GM19025 (cell line): ENCODE data around the gene NSL1.
"Not testable (repeated sequence)": the region's sequence is repeated elsewhere in the genome, so short reads cannot be mapped to it uniquely, and the experiment has no call there.

Source experiments
- ATAC-seq: cut with Tn5 transposase; IDR thresholded peaks from one replicate; pipeline ENCODE4 v1.9.1; 2021; ENCODE audit warnings: mild to moderate bottlenecking, low read depth, moderate library complexity; ENCODE audit not compliant: unreplicated experiment

The NSL1 gene

DNA sequence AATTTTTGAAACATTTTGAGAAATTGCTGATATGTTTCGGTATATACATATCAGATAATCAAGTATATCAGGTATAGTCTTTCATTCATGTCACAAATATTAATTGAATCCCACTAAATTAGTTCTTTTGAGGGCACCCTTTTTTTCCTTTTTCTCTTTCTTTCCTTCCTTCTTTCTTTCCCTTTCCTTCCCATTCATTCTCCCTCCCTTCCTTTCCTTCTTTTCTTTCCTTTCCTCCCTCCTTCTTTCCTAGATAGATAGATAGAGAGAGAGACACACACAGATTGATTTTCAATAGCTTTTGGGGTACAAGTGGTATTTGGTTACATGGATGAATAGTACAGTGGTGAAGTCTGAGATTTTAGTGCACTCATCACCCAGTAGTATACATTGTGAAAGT is 5.7 kb downstream of the NSL1 start:
- ATAC-seq = no peak

DNA sequence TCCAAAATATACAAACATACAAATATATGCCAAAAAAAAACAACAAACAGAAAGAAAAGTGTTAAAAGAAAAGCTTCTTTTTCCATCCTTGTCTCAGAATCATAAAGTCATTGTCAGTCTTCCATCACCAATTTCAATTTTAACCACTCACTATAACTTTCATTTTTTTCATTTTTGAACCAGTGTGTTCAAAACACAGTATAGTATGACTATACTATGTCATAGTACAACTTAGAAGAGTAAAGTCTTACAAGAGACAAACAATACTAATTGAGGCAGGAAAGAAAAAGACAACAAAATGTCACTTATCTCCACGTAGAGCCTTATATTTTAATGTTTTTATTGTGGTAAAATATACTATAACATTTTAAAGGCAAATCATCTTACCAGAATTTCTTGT is 7.6 kb downstream of the NSL1 start:
- ATAC-seq = no peak

DNA sequence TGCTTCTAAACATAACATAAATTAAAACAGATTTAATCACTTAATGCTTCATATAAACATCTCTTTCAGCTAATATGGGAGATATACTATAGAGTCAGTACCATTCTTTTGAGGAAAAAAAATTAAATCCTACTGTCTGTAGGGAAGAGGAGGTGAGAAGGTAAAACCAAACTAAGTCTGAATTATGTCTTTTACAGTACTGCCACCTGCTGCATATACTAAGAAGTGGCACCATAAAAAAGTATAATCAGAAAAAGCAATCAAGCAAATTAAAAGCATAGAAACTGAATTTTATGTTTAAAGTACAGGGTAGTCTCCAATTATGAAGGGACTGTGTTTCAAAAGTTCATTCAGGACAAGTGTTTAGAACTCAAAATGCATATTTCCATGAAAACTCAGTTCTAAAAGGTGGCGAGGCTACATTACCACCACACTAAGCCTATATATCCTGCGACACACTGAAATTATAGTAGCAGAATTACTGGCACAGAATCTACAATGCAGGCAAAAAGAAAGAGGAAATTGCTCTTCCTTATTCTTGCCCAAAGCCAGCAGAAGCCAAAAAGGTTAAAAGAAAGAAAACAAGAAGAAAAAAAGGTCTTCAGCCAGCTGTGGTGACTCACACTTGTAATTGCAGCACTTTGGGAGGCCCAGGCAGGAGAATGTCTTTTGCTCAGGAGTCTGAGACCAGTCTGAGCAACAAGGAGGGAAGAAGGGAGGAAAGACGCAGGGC is 9.0 kb downstream of the NSL1 start:
- ATAC-seq = no peak

DNA sequence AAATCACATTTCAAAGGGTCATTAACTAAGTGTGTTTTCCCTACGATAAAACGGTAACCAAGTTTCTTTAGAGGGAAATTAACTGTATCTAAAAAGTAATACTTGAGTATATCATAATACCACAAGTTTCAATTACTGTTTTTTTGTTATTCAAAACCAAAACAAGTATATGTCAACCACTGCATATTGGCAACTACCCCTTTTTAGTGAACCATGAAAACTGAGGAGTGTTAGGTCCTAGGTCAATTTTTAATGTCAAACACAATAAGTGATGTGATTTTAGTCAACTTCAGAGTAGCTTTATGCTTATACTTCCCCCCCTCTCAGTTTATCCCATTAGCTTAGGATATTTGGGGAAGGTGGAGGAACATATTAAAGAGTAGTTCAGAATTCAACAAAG is 10.4 kb downstream of the NSL1 start:
- no peak for ATAC-seq

DNA sequence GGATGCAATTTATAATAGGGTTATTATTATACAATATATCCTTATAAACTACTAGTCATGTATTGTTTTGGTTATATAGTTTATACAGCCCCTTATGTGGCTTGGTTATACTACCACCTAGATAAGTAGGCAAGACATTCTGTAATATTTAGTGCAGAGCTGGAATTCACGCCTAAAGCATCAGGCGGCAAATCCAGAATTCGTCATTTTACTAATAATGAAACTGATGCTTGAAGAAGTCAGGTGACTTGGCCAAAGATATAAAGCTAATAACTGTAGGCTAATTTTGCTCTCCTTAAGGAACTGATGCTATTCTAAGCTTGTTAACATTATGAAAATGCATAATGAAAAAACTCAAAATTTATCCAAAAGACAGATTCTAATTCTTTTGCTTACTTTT is 10.8 kb downstream of the NSL1 start:
- no peak for ATAC-seq

DNA sequence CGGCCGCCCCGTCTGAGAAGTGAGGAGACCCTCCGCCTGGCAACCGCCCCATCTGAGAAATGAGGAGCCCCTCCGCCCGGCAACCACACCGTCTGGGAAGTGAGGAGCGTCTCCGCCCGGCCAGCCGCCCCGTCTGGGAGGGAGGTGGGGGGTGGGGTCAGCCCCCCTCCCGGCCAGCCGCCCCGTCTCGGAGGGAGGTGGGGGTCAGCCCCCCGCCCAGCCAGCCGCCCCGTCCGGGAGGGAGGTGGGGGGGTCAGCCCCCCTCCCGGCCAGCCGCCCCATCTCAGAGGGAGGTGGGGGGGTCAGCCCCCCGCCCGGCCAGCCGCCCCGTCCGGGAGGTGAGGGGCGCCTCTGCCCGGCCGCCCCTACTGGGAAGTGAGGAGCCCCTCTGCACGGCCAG is 12.5 kb downstream of the NSL1 start:
- ATAC-seq = not testable (repeated sequence)

DNA sequence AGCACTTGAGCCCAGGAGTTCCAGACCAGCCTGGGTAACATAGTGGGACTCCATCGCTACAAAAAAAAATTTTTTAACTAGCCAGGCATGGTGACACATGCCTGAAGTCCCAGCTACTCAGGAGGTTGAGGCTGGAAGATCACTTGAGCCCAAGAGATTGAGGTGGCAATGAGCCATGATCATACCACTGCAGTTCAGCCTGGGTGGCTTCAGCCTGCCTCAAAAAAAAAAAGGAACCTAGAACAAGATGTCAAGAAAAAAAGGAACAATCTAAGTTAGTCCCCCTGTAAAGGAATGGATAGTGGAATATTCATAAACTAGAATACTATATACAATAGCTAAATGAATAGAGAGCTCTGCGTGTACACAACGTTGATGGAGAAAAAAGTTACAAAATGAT is 14.4 kb downstream of the NSL1 start:
- no peak for ATAC-seq

DNA sequence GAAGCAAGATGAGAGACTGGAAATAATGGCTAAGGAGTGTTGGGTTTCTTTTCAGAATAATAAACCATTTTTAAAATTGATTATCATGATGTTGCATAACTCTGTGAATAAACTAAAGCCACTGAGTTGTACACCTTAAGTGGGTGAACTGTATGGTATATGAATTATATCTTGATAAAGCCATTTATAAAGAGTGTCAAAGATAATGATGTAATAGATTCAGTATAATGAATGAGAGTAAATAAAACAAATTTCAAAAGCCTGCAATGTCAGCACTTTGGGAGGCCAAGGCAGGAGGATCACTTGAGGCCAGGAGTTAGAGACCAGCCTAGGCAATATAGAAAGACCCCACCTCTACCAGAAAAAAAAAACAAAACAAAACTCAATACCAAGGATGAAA is 16.3 kb downstream of the NSL1 start:
- ATAC-seq = no peak

DNA sequence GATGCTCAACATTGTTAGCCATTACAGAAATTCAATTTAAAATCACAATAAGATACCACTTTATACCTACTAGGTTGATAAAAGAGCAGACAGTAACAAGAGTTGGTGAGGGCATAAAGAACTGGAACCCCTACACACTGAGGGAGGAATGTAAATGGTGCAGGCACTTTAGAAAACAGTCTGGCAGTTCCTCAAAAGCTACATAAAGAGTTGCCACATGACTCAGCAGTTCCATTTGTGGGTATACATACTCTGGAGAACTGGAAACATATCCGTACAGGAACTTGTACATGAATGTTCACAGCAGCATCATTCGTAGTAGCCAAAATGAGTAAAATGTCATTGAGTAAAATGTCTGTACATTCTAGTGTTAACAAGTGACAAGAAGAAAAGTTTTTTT is 17.0 kb downstream of the NSL1 start:
- no peak for ATAC-seq

DNA sequence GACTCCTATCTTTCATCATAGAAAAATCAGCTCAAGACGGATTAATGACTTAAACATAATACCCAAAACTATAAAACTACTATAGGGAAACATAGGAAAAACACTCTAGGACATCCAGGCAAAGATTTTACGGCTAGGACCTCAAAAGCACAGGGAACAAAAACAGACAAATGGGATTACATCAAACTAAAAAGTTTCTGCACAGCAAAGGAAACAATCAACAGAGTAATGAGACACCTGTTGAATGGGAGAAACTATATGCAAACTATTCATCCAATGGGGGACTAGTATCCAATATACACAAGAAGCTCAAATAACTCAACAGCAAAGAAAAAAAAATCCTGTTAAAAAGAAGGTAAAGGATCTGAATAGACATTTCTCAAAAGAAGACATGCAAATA is 18.6 kb downstream of the NSL1 start:
- ATAC-seq = no peak

DNA sequence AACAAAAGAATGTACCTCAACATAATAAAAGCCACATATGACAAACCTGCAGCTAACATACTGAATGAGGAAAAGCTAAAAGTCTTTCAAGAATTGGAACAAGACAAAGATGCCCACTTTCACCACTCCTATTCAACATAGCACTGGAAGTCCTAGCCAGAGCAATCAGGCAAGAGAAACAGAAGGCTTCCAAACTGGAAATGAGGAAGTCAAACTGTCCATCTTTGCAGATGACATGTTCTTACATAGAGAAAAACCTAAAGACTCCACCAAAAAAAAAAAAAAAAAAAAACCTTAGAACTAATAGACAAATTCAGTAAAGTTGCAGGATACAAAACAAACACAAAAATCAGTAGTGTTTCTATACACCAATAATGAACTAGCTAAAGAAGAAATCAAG is 20.2 kb downstream of the NSL1 start:
- no peak for ATAC-seq

DNA sequence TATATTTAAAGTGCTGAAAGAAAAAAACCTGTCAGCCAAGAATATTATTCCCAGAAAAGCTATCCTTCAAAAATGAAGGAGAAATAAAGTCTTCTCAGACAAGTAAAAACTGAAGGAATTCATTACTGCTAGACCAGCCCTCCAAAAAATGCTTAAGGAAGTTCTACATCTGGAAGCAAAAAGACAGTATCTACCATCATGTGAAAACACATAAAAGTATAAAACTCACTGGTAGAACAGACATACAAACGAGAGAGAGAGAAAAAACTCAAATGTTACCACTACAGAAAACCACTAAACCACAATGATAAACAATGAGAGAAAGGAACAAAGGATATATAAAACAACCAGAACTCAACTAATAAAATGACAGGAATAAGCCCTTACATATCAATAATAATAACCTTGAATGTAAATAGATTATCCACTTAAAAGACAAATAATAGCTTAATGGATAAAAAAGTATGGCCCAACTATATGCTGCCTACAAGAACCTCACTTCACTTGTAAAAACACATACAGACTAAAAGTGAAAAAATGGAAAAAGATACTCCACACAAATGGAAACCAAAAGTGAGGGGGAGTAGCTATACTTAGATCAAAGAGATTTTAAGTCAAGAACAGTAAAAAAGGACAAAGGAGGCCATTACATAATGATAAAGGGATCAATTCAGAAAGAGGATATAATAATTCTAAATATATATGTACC is 22.0 kb downstream of the NSL1 start:
- no peak for ATAC-seq

DNA sequence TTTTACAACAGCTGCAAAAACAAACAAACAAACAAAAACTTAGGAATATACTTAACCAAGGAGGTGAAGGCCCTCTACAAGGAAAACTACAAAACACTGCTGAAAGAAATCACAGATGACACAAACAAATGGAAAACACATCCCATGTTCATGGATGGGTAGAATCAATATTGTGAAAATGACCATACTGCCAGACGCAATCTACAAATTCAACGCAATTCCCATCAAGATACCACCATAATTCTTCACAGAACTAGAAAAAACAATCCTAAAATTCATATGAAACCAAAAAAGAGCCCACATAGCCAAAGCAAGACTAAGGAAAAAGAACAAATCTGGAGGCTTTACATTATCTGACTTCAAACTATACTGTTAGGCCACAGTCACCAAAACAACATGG is 24.8 kb downstream of the NSL1 start:
- not testable (repeated sequence) for ATAC-seq

DNA sequence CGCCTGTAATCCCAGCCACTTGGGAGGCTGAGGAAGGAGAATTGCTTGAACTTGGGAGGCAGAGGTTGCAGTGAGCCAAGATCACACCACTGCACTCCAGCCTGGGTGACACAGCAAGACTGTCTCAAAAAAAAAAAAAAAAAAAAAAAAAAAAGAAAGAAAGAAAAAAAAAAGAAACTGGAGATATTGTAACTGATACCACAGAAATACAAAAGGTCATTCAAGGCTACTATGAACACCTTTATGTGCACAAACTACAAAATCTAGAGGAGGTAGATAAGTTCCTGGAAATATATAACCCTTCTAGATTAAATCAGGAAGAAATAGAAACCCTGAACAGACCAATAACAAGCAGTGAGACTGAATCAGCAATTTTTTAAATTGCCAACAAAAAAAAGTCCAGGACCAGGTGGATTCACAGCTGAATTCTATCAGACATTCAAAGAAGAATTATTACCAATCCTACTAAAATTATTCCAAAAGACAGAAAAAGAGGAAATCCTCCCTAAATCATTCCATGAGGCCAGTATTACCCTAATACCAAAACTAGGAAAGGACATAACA is 26.8 kb downstream of the NSL1 start:
- ATAC-seq = not testable (repeated sequence)

DNA sequence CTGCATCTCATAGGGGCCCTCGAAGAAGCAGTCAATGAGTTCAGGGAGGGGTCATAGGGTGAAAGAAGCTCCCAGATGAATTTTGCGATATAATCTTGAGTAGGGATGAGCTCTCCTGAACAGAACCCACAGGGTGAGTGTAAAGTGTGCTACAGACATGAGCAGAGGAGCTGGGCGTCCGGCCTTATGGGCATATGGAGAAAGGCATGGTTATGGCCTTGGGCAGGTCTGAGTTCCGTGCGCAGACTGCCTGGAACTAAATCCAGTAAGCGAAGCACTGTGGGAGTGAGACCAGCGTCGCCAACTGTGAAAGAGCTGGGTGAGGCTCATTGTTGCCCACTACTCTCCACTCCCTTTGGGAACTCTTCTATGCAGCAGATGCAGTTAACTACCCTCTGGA is 28.7 kb downstream of the NSL1 start:
- ATAC-seq = no peak

DNA sequence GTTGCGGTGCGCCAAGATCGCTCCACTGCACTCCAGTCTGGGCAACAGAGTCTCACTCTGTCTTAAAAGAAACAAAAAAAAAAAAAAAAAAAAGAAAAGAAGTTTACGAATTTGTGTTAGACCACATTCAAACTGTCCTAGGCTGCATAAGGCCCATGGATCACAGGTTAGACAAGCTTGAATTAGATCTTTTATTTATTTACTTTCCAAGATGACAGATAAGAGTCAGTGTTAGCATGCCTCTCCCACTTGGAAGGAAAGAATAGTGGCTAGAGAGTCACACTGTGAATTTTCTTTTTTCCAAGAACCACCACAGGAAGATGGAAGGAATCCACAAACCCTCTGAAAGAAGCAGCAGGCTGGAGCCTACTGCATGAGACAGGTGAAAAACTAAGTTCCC is 29.3 kb downstream of the NSL1 start:
- ATAC-seq = no peak

DNA sequence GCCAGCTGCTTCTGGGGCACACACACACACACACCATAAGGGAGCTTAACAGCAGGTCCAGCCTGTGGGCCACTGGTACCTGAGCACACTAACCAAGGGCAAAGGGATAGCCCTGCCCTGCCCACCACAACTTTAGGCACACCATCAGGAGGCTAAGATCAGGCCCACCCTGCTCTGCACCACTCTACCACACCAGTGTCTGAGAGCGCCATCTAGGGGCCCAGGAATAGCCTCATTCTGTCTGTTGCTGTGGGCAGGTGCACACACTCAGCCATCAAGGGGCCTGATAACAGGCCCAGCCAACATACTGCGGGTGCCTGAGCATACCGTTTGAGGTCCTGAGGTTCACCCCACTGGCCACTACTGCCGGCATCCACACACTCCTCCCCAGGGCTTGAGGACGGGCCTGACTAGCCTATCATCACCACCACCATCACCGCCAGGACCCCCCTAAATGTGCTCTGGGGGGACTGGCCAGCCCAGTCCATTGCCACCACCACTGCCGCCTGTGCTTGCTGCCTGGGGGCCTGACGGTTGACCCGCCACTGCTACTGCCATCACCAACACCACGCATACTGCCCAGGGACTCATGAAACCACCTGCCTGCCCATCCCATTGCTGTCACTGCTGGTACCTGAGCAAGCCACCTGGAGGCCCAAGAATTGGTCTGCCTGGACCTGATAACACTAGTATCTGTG is 31.3 kb downstream of the NSL1 start:
- no peak for ATAC-seq

DNA sequence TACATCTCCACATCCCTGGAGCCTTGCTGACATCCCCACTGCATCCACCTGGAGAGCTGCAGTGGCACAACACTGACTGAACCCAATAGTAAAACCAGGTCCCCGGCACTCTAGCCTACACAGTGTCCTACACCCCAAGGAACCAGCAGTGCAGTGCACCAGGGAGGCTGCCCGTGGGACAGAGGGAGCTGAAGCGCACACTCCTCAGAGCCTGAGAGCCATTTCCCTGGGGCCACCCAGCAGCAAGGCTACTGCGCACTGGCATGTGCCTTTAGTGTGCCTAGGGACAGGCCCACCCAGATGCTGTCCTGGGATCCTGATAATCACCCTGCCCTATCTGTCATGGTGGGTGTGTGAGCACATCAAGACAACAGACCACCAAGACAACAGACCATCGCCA is 31.9 kb downstream of the NSL1 start:
- no peak for ATAC-seq

DNA sequence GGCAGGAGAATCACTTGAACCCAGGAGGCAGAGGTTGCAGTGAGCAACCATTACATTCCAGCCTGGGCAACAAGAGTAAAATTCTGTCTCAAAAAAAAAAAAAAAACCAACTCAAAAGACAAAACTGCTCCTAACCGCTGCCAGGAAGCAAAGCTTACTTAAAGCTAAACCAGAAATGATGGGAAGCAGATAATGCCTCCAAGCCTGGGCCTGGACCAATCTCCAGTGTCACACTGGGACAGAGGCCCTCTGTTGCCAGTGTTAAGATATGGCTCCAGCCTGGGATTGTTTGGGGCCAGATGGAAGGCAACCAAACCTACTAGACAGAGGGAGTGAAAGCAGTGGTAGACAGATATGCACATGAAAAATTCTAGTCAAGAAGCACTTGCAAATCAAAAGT is 36.9 kb downstream of the NSL1 start:
- ATAC-seq = no peak

DNA sequence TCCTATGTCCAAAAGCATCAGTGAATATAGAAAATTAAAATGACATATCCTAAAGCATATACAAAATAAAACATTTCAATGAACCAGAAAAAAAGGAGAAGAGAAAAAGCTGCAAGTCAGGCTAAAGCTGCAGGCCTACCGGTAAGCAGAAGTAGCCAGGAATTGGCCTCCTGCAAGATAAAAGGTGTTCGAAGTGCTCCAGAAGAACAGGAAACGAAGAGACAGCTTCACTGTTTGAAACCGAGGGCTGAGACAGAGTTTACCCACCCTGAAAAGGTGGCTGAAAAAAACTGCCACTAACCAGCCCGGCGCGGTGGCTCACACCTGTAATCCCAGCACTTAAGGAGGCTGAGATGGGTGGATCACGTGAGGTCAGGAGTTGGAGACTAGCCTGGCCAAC is 37.4 kb downstream of the NSL1 start:
- ATAC-seq = no peak

DNA sequence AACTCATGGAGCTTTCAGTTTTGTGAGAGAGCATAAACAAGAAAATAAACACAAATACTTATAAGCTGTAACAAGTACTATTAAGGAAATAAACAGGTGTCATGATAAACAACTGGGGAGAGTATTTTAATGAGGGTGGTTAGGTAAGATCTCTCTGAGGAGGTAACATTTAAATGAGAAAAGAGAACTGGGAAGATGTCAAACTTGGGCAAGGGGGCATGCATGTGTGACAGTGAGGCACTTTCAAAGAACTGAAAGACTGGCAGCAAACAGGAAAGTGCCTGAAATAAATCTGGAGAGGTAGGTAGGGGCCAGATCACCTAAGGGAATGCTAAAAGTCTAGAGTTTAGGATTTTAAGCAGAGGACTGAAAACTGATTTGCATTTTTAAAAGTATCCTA is 37.8 kb downstream of the NSL1 start:
- ATAC-seq = no peak
